HUES64 (cell line): ENCODE measurements around the gene PPP1CA. TPM values are rescaled to one million over a fixed set of nuclear protein-coding genes. Genes with fewer than 3 reads are reported as not detected.
A peak's percentile ranks its signal among the peaks of the same experiment; 100 is the strongest.

ENCODE experiments used
- H3K27ac ChIP-seq: 2 replicates; pipeline ENCODE4 v1.7.0; 2013; ENCODE audit warnings: low read depth, low read length, inconsistent platforms
- H3K27me3 ChIP-seq: 2 replicates; pipeline ENCODE4 v1.6.1; 2013; ENCODE audit warnings: mild to moderate bottlenecking, low read length; ENCODE audit not compliant: insufficient read depth
- H3K36me3 ChIP-seq: 2 replicates; pipeline ENCODE4 v1.6.1; 2013; ENCODE audit warnings: mild to moderate bottlenecking, low read length; ENCODE audit not compliant: insufficient read depth
- H3K4me1 ChIP-seq: 2 replicates; pipeline ENCODE4 v1.6.1; 2013; ENCODE audit warnings: mild to moderate bottlenecking, low read length, moderate library complexity; ENCODE audit not compliant: insufficient read depth
- H3K4me3 ChIP-seq: 2 replicates; pipeline ENCODE4 v1.5.1; 2013; ENCODE audit warnings: mild to moderate bottlenecking, low read length, moderate library complexity
- H3K9ac ChIP-seq: 2 replicates; pipeline ENCODE4 v1.6.1; 2013; ENCODE audit warnings: mild to moderate bottlenecking, low read depth, low read length
- H3K9me3 ChIP-seq: 2 replicates; pipeline ENCODE4 v1.6.1; 2013; ENCODE audit warnings: low read depth, low read length; ENCODE audit not compliant: insufficient read depth
- WGBS: fragments of 150-250, 120-280 bp; methylation state at CpG from one replicate; pipeline ENCODE4 v1.1.7; 2013; ENCODE audit warnings: missing lambda C conversion rate; 5-methylcytosine and 5-hydroxymethylcytosine counted together
- polyA plus RNA-seq, 2 experiments: library from polyadenylated mRNA; stranded (reverse); fragments of 50-300 nt; gene quantifications; one replicate each; pipeline ENCODE4 v1.2.3, GENCODE V29; 2013

Gene PPP1CA
- polyA plus RNA-seq (2013, experiment 1 of 2): 198 TPM
- polyA plus RNA-seq (2013, experiment 2 of 2): 197 TPM

GRCh38 chr11:67401495-67402191, at the start of gene PPP1CA:
Gene PPP1CA (minus strand): TSS chr11:67401858. CDS start chr11:67401782, 76 bp downstream.
- peaks cover 35% of the 10 kb centered on the region for H3K36me3 ChIP-seq
- peak within 1 kb of the TSS; percentile 92 for H3K27ac ChIP-seq
- no peaks in the 10 kb centered on the region for H3K9me3 ChIP-seq
- H3K4me3 ChIP-seq: peak within 1 kb of the TSS; percentile 90
- 0 out of 2 replicates have a peak, but pooled peaks cover 4% of the 10 kb centered on the region for H3K4me1 ChIP-seq
- H3K9ac ChIP-seq: peak within 1 kb of the TSS; percentile 89
- H3K27me3 ChIP-seq: no peaks in the 10 kb centered on the region
- WGBS: under 1% methylated on average over 65 of the region's 73 CpGs

DNA sequence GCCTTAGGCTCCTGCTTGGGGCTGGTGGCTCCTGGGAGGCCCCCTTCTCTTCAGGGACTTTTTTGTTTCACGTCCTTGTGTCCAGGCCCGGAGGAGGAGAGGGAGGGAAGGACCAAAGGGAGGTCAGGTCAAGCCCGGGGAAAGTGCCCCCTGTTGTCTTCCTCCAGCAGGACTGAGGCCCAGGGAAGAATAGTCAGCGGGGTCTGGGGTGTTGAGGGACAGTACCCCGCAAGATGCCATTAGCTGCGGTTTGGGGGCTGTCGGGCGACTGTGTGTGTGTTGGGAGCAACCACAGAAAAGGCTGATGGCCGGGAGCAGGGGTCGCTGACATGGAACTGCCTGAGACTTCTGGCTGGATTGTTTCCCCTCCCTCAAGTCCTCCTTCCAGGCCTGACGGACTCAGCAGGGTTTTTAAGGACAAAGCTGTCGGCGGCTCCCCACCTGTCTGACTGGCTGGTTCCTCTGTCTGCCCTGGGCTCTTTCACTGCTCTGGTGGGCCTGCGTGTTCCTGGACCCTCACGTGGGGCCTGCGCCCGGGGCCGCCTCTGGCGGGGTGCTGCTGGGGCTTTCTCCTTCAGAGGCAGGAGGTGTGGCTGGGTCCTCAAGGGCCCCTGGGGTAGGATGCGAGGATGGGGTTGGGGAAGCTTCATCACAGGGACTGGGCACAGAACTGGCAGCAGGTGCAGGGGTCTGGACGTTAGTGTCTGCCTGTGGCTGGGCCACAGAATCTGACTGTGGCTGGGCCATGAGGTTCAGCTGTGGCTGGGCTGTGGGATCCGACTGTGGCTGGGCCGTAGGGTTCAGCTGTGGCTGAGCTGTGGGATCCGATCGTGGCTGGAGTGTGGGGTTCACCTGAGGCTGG, 49.4 kb upstream of the PPP1CA start:
- 88% methylated on average over 25 of the region's 25 CpGs for WGBS
- H3K27ac ChIP-seq: no peak overlapping the region
- H3K9ac ChIP-seq: no peak overlapping the region
- H3K4me1 ChIP-seq: no peaks in the 10 kb centered on the region
- no peaks in the 10 kb centered on the region for H3K9me3 ChIP-seq
- no peaks in the 10 kb centered on the region for H3K36me3 ChIP-seq
- no peaks in the 10 kb centered on the region for H3K27me3 ChIP-seq
- no peak overlapping the region for H3K4me3 ChIP-seq

GRCh38 chr11:67449116-67449844, 47.6 kb upstream of the PPP1CA start:
- no peak overlapping the region for H3K9ac ChIP-seq
- no peak overlapping the region for H3K27ac ChIP-seq
- no peaks in the 10 kb centered on the region for H3K36me3 ChIP-seq
- no peaks in the 10 kb centered on the region for H3K4me1 ChIP-seq
- 89% methylated on average over 9 of the region's 9 CpGs for WGBS
- H3K9me3 ChIP-seq: no peaks in the 10 kb centered on the region
- H3K27me3 ChIP-seq: no peaks in the 10 kb centered on the region
- no peak overlapping the region for H3K4me3 ChIP-seq

- Histone ChIP-seq H3K4me1 (no peaks in the 10 kb centered on the region), H3K36me3 (no peaks in the 10 kb centered on the region), H3K9me3 (no peaks in the 10 kb centered on the region), H3K4me3 (no peak overlapping the region), H3K27me3 (no peaks in the 10 kb centered on the region), H3K9ac (no peak overlapping the region), H3K27ac (no peak overlapping the region)
- WGBS: 93% methylated on average over 7 of the region's 7 CpGs
Observed at GRCh38 chr11:67448220-67448609, 46.6 kb upstream of the PPP1CA start.

GRCh38 chr11:67445515-67445914, 43.9 kb upstream of the PPP1CA start:
- H3K9ac ChIP-seq: no peak overlapping the region
- no peaks in the 10 kb centered on the region for H3K27me3 ChIP-seq
- WGBS: 82% methylated on average over 5 of the region's 5 CpGs
- H3K4me1 ChIP-seq: no peaks in the 10 kb centered on the region
- no peak overlapping the region for H3K27ac ChIP-seq
- H3K9me3 ChIP-seq: no peaks in the 10 kb centered on the region
- H3K36me3 ChIP-seq: peaks cover 13% of the 10 kb centered on the region
- no peak overlapping the region for H3K4me3 ChIP-seq

GRCh38 chr11:67442504-67443404, 41.1 kb upstream of the PPP1CA start:
- Histone ChIP-seq H3K4me1 (no peaks in the 10 kb centered on the region), H3K36me3 (peaks cover 31% of the 10 kb centered on the region), H3K9ac (peak overlapping the region; percentile 78), H3K27ac (peak overlapping the region; percentile 77; the same call in 1 of the 2 replicates), H3K4me3 (peak overlapping the region; percentile 86), H3K9me3 (no peaks in the 10 kb centered on the region), H3K27me3 (no peaks in the 10 kb centered on the region)
- WGBS: 39% methylated on average over 43 of the region's 45 CpGs

GRCh38 chr11:67441731-67442351, 40.2 kb upstream of the PPP1CA start:
- Histone ChIP-seq H3K27me3 (no peaks in the 10 kb centered on the region), H3K36me3 (peaks cover 35% of the 10 kb centered on the region), H3K27ac (no peak overlapping the region), H3K9me3 (no peaks in the 10 kb centered on the region), H3K4me3 (no peak overlapping the region), H3K9ac (no peak overlapping the region), H3K4me1 (peaks cover under 1% of the 10 kb centered on the region; the same call in 1 of the 2 replicates)
- WGBS: 94% methylated on average over 28 of the region's 28 CpGs

- Histone ChIP-seq H3K9ac (no peak overlapping the region), H3K4me3 (no peak overlapping the region), H3K27ac (no peak overlapping the region), H3K9me3 (no peaks in the 10 kb centered on the region), H3K36me3 (peaks cover 35% of the 10 kb centered on the region), H3K4me1 (peaks cover 4% of the 10 kb centered on the region; the same call in 1 of the 2 replicates), H3K27me3 (no peaks in the 10 kb centered on the region)
- WGBS: 94% methylated on average over 21 of the region's 21 CpGs
Observed at GRCh38 chr11:67441098-67441563, 39.5 kb upstream of the PPP1CA start.

DNA sequence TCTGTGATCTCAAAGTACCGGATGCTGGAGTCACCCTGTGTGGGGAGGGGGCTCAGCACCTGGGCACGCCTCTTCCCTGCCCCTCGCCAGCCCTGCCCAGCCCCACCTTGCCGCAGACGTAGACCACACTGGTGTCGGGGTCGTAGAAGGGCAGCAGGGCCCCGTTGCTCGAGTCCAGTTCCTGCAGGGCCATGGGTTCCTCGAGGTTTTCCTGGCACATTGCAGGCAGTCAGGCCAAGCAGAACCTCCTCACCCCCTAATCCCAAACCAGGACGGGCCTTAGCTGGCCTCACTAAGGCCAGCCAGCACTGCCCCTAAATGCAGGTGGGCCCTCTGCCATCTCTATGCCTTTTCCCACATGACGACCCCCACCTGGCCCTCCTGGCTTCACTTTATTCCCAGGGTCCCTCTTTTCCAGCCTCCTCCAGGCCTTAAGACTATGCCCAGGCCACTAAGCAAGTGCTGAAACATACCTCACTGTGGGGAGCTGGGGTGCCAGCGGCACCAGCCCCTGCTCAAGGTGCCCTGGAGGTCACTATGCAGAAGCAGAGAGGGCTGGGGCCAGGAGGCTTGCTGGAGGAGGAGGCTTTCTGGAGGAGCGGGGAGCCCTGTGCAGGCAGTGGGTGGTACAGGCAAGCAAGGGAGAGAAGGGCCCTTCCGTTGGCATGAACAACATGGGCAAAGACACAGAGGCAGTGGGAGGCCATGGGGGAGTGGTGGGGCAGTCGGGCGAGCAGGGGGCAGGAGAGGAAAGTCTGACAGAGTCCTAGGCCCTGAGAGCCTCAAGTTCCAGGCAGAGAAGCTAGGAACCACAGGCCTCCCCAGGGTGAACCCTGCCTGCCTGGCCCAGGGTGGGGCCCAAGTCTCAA, 38.8 kb upstream of the PPP1CA start:
- WGBS: 91% methylated on average over 17 of the region's 17 CpGs
- no peak overlapping the region for H3K4me3 ChIP-seq
- no peak overlapping the region for H3K27ac ChIP-seq

More for the DNA sequence above, 38.8 kb upstream of the PPP1CA start:
- H3K9ac ChIP-seq: no peak overlapping the region
- H3K36me3 ChIP-seq: peaks cover 35% of the 10 kb centered on the region
- H3K9me3 ChIP-seq: no peaks in the 10 kb centered on the region
- peaks cover 4% of the 10 kb centered on the region; the same call in 1 of the 2 replicates for H3K4me1 ChIP-seq
- H3K27me3 ChIP-seq: no peaks in the 10 kb centered on the region
